HS-27A (cell line): ENCODE data around the gene FCGR3A.
A peak's percentile ranks its signal among the peaks of the same experiment; 100 is the strongest.
"Not testable (repeated sequence)": the region's sequence is repeated elsewhere in the genome, so short reads cannot be mapped to it uniquely, and the experiment has no call there.

Experiments used
- DNase-seq: peaks from one replicate; pipeline ENCODE4 v3.0.0-alpha.2; 2012; ENCODE audit warnings: low read depth, missing footprints

The FCGR3A gene

DNA sequence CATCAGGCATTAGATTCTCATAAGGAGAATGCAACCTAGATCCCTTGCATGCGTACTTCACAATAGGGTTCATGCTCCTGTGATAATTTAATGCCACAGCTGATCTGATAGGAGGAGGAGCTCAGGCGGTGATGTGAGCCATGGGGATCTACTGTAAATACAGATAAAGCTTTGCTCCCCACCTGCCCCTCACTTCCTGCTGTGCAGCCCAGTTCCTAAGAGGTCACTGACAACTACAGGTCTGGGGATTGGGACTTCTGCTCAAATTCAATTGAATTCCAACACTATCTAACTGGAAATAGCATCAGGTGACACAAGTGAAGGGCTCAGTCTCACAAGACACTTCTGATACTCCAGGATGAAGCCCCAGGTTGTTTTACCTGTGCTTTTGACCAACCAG is 7.4 kb upstream of the FCGR3A start:
- DNase-seq: not testable (repeated sequence)

- not testable (repeated sequence) for DNase-seq
Measured at GRCh38 chr1:161556143-161556542, 6.5 kb upstream of the FCGR3A start.

- not testable (repeated sequence) for DNase-seq
Measured at GRCh38 chr1:161554815-161555417, 5.3 kb upstream of the FCGR3A start.

DNA sequence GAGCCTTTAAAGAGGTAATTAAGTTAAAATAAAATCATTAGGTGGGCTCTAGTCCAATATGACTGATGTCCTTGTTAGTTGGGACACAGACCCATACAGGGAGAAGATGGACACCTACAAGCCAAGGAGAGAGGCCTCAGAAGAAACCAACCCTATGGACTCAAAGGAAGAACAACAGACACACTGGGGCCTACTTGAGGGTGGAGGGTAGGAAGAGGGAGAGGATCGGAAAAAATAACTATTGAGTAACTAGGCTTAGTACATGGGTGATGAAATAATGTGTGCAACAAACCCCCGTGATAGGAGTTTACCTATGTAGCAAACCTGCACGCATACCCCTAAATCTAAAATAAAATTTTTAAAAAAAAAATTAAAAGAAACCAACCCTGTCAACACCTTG is 4.7 kb upstream of the FCGR3A start:
- not testable (repeated sequence) for DNase-seq

- not testable (repeated sequence) for DNase-seq
Measured at GRCh38 chr1:161553631-161554030, 4.0 kb upstream of the FCGR3A start.

DNA sequence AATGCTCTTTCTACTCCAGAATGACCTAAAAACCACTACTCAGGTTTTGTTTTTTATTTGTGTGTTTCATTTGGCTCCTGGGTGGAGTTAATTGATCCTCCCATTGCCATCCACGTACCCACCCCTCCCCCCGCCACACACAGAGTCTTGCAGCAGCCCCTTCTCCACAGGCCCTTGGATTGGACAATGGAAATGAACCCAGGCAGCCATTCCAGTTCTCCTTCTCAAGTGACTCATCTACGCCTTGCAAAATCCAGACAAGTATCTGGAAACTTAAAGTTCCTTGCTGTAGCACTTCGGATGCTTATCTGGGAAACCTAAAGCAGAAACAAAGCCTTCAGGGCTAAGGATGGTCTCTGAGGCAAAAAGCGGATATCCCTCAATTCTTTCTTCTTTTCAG is 1.3 kb upstream of the FCGR3A start:
- DNase-seq: not testable (repeated sequence)

DNA sequence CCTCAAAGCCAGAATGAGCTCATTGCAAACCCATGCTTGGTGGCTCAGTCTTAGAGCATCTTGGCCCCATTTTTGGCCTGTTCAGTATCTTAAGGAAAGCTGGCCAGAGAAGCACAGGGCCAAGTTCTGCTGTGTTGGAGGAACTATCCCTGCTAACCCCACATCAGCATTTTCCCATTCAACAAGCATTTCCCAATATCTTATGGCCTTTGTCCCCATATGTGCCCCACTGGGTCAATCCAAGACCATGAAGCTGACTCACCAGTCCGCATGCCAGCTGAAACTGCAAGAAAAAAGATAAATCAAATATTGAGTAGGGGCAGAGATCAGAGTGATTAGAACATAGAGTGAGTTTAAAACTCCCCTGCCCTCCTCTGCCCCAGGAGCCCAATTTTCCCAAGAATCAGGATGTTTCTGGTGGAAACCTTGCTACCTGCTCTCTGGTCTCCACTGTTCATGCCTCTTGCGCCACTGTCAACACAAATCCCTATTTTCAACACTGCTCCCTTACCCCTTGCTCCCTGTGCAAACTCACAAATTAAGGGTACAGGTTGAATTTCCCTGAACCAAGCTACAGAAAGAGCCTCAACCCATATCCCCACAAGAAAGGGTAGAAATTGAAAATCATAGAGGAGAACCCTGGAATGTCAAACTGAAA is 740 bp downstream of the FCGR3A start:
- not testable (repeated sequence) for DNase-seq

DNA sequence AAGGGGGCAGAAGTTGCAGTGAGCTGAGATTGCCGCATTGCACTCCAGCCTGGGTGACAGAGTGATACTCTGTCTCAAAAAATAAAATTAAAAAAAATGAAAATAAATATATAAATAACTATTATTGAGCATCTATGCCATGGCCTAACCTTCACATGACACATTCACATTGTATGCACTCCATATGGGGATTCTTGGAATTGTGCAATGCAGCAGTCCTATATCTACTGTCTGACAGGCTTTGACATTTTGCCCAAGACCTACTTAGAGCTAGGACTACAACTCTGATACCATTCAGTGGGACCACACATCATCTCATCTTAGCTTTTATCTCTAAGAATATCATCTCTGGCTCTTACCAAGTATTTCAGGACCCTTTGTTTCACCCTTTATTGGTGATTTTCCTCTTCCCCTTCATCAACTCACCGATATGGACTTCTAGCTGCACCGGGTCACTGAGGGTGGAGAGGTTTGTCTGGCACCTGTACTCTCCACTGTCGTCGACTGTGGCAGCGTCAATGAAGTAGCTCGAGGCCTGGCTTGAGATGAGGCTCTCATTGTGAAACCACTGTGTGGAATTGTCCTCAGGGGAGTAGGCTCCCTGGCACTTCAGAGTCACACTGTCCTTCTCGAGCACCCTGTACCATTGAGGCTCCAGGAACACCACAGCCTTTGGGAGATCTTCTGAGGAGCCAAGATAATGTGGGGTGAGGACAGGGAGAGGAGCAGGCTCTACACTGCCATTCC is 1.4 kb downstream of the FCGR3A start:
- not testable (repeated sequence) for DNase-seq

DNA sequence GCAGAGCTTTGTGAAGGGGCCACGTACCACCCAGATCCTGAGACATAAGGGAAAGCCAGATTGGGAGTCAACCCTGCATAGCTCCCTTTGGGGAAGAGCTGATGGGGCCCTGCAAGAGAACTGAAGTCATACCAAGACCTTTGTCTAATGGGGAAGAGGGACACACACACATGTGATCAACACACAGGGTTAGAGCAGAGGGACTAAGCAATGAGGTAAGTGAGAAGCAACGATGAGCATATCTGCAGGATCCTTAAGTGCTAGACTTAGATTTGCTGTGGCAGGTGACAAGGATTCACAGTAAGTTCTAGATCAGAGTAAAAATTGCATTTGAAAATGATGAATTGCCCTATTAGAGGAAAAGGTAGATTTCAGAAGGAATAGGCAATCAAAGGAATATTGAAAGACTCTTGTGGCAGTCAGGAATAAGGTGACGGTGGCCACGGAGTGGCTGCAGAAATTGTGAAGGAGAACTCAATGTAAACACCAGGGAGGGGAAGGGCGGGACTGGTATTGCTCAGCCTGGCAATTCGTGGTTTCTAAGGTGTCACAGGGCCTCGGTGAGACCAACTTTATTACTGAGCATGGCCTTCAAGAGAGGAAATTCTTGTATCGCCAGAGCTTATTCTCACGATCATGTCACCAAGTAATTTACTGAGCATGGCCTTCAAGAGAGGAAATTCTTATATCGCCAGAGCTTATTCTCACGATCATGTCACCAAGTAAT is 4.5 kb downstream of the FCGR3A start:
- not testable (repeated sequence) for DNase-seq

DNA sequence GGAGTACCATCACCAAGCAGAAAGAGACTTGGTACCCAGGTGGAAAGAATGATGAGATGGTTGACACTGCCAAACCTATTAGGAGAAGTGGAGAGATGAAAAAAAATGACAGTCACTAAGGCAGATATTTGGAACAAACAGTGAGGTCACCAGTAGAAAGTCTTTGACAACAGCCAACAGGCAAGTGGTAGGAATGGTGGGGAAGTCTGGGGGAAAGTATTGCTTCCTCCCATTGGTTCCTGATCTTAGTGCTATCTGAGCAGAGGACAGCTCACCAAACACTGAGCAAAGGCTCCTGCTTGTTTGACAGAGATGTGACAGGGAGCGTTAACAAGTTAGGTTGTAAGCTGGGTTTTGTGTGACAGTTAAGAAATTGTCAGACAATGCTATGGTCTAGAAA is 6.5 kb downstream of the FCGR3A start:
- DNase-seq: not testable (repeated sequence)

DNA sequence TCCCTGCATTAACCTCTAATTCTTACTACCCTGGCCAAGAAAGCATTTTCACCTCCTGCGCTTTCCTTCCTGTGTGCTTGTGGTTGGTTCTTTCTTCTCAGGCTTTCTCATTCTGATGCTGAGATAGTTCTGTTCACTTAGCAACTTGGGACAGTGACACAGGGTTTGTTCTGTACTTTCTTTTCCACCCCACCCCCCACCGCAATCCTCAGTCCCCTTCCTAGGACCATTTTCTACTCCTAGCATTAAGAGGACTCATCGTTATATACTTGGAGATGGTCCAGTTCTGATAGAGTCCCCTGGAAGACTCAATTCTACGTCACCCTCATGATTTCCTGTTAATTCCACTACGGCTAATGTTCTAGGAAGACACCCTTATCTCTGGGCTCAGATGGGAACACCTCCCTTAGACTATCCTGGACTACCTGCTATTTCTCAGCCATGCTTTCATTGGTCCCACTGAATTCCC is 7.5 kb downstream of the FCGR3A start:
- DNase-seq: not testable (repeated sequence)

GRCh38 chr1:161540570-161540960 is 9.1 kb downstream of the FCGR3A start:
- DNase-seq: not testable (repeated sequence)

DNA sequence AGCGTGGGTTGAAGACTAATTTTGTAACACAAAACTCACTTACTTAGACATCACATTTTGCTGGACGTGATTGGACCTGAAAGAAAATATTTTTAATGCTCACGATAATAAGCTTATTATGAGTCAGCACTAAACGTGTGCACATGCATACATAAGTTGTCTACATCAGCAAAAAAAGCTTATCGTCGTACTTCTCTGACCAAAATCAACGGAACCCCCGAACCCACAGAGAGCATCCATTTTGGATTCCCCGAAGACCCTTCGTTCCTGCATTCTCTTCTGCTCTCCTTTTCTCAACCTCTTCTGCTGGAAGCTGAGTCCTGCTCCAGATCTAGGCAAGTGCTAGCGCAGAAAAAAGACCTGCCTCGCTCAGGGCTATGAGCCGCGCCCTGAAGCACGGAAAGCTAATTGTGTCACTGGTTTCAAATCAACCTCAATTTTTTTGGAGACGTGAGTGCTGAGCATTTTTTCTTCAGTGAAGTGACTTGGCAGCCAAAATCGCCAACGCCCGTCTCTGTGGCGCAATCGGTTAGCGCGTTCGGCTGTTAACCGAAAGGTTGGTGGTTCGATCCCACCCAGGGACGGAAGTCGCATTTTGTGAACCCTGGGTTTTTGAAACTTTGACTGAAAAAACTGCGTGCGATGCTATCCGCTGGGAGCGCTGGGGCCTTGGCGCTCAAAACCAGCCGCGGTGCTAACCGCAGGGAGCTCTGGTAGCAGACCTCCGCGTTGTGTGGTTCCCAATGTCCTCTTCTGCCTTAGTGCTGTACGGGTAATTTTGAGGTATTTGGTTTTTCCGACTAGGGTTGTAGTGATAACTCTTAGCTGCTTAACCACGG is 9.7 kb downstream of the FCGR3A start:
- DNase-seq: peak; percentile 87

GRCh38 chr1:161538925-161539479 is 10.6 kb downstream of the FCGR3A start:
- DNase-seq: not testable (repeated sequence)

- DNase-seq: not testable (repeated sequence)
Measured at GRCh38 chr1:161537068-161537669, 12.4 kb downstream of the FCGR3A start.

- not testable (repeated sequence) for DNase-seq
Measured at GRCh38 chr1:161532644-161533567, 16.7 kb downstream of the FCGR3A start.

DNA sequence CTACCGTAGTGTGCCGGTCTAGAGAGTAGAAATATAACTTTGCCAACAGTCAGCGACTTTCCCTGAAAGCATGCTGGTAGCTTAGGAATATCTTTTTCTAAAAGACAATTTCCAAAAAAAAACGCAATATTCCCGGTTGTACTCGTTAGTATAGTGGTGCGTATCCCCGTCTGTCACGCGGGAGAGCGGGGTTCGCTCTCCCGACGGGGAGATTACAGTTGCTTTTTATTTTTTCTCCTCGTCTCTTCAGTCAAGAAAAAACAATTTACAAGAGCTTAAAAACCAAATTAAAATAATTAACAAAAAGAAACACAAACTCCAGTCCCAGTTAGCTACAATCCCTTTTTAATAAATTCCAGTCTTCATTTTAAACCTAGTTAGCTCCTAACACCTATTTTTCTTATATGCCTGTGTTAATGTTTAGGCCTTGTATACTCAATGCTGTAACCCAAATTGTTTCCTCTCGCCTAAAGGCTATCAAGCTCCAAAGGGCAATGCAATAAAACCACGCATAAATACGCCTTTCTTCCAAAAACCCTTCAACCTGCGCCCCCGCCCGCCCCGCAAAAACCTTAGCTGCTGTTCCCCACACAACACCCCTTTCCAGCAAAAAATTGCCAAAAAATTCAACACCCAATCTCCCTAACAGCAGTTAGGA is 17.5 kb downstream of the FCGR3A start:
- DNase-seq: no peak

- peak; percentile 87 for DNase-seq
Measured at GRCh38 chr1:161530671-161531641, 18.7 kb downstream of the FCGR3A start.
